NOMO-1 (cell line): ENCODE results near the gene SMARCA2.

Source experiments
- DNase-seq, 2 experiments: peaks; one replicate each; lab custom pipeline; 2025; ENCODE audit not compliant: unreplicated experiment in 2 of 2; lab: John Stamatoyannopoulos, UW

SMARCA2 gene

DNA sequence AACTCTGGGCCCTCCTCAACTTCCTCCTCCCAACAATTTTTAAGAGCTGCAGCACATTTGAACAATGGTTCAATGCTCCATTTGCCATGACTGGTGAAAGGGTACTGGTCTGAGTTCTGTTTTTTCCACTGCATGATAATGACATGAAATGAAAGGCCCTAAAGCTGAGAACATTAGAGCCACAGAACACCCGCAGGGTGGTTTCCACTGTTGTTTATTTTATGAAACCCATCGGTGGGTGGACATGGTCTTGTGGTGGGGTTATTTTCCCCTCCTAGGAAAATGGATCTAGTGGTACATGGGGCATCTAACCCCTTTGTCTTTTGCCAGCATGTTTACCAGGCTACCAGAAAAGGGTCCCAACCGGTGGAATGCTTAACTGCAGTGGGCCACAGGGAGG, 71.8 kb downstream of the SMARCA2 start:
- DNase-seq: no peak

DNA sequence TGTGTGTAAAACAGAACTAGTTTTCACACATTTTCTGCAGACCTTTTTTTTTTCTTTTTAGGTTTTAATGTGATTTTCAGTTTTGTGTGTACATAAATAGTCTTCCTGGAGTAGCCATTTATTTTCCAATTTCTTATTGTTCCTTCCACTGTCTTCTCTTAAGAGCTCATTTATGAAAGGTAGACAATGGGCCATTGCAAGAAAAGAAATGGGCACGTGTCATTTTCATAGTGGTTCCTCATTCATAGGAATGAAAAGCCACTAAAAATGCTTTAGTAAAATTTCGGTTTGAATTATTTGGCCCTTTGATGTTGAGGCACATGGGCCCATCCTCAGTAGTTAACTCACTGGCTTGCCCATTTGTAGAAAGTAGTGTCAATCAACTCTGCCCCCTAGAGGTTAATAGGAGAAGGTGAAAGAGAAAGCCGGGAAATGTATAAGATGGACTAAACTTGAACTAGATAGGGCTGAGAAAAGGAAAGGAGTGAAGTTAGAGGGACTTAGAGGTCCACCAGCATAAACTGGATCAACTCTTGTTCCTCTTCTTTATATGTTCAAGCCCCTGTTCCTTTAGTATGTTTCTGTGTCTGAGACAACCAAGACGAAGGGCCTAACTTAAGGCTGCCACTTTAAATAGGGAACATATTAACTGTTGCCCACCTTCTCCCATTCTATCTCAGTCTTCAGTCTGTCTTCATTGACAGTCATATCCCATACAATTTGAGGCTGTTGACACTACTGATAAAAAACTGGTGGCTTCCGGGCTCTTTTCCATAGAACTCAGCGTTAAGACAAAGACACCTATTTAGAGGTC, 72.6 kb downstream of the SMARCA2 start:
- peak in 1 of 2 experiments; percentile 33 for DNase-seq

DNA sequence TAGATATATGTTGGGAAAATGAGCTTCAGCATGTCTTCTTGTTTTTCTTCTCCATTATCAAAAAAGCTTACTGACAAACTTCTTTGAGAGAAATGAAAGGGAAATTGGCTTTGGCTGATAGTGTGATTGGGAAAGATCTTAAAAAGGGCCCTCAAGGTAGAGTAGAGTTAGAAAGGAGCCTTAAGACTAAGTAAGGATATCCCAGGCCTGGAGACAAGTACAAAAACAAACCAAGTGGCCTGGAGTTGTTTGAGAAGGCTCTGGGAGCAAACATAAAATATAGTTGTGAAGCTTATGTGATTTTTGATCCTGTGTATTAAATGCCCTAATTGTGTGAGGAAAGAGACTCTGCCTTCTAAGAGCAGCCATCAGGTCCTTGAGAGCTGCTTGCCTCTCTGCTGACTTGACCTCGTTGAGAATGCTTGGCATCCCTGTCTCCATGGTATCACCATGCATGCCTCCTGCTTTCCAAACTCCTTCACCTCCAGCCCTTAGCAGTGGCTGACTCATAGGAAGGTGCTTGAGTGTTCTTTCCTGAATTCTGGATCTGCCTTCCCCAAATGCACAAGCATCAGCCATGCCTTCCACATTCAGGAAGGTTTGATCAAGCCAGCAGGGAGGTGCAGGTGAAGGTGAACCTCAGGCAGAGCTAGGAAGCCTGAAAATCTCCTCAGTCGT, 78.9 kb downstream of the SMARCA2 start:
- DNase-seq: no peak

DNA sequence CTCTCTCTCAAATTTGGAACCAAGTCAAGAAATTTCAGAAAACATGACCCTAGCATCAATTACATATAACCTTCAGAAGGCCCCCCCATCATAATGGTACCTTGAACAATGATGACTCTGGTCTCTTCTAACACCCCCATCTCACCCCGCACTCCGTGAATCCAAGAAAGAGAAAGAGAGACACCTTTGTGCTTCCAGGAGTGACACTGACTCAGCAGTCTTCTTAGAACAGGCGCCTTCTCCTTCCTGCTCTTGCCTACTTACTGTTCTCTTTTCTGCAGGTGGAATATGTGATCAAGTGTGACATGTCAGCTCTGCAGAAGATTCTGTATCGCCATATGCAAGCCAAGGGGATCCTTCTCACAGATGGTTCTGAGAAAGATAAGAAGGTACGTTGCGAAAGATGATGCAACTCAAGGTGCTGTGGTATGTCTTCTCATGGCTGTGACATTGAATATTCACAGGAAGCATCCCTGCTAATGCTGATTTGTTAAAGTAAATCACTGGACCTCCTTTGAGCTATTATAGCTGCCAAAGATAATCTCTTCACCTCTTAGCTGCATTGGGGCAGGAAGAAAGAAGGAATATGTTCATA, 81.3 kb downstream of the SMARCA2 start:
- no peak for DNase-seq

DNA sequence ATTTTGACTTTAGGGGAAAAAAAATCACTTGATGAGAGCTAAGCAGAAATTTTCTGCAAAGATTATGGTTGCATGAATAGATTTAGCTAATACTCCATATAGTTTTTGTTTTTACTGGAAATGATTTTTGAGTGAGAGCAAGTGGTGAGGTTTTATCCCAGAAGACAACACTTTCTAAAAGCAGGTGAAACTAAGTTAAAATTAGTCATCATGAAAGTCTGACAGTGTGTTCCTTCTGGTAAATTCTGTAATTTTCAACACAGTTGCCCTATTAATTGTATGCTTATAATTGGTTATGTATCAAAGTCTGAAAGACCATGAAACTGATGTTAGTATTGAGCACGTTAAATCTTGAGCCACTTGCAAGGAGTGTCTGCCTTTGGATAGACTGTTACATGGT, 91.5 kb downstream of the SMARCA2 start:
- DNase-seq: no peak

DNA sequence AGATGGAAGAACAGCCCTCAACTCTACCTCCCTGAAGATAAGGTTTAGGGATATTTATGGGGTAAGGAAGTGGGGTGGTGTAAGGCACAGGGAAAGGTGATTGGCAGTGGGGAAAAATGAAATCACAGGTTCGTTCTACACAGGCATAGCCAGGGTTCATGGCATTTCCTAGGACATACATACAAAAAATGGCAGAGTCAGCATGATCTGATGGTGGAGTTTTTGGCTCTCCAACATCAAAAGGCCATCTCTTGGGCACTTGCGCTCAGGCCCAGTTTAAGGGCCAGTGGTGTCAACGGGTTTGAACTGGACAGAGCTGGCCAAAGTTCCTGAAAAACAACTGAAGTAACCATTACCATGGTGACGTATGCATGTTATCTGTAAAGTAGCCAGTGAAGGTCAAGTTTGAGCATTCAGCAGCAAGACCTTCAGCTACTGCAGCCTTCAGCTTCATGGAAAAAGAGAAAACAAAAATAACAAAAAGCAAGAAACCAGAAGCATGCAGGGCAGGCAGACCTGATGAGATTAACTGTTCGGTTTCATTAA, 92.8 kb downstream of the SMARCA2 start:
- no peak for DNase-seq

DNA sequence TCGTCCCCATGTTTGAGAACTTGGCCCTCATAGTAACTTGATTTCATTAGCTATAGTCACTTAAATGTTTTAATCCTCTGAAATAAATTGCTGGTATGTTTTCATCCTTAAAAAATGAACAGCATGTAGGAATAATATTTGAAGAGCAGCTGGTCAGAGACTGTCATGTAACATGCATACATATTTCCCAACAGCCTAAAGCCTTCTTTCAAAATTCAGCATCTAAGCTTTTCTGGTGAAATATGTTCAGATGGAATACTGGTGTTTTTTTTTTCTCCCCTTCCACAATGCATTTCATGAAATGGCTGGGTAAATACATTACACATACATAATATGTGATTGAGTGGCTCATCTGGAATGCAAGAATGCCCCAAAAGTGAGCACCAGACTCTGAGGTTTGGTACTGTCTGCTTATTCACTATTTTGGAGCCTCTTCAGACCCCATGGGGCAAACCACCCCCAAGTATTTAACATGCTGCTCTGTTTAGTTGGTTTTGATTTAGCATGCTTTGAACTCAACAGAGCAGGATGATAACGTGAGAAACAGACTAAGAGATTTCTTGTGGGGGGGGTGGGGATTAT, 94.0 kb downstream of the SMARCA2 start:
- no peak for DNase-seq

DNA sequence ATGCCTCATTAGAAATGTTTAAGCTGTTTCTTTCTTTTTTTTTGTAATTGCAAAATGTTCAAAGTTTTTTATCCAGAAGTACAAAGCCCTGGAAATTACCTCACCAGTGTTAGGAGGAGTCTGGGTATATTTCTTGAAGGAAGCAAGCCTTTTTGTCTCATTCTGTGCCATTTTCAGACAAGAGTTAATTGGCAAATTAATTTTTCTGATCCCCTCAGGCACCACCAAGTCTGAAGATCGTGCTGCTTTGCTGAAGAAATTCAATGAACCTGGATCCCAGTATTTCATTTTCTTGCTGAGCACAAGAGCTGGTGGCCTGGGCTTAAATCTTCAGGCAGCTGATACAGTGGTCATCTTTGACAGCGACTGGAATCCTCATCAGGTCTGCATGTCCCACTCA, 94.9 kb downstream of the SMARCA2 start:
- DNase-seq: no peak

DNA sequence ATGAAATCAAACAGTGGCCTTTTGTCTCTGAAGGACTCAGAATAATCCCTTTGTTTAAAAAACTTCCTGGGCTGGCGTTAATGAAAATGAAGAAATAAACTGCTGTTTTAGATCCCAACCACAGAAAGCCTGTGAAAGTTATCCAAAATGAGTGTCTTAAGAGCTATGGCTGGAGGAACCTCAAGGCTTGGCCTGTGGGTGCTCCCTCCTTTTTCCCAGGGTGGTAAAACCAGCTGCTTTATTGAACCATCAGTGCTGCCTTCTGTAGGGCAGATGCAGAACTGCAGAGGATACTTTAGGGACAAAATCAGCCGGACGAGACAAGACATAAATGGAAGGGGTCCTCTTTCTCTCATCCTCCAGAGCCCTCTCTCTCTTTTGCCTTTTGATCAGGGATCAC, 100.9 kb downstream of the SMARCA2 start:
- DNase-seq: no peak

DNA sequence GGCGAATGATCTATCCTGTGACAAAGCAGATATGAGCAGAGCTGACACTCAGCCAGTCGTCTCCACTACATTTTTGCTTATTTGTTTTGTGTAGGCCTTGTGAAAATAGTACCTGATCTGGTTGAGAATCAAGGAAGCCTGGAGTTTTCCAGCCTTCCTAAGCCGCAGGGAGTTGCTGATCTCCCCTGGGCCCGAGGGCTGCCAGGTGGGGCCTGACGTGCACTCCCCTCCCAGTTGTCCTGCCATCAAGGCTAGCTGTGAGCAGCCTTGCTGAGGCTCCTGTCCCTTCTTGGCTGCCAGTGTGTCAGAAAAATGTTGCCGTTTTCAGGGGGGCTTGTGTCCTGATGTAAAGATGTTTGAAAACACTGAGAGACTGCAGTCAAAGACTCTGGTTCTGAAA, 102.4 kb downstream of the SMARCA2 start:
- DNase-seq: no peak

DNA sequence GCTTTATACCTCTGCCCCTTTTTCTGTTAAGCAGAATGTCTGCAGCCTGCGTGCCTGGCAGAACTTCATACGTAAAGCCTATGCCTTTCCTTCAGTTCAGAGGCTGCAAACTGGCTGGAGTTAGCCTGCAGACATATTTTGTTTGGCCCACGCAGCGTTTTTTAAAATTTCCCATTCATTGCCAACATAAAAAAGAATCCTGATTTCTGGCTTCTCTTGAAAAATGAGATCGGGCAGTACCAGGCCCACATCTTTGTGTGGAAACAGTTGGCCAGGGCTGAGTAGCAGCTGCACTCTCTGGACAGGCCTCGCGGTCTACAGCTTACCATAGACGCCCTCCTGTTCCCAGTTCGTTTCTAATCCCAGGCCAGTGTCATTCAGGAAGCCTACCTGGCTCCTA, 104.4 kb downstream of the SMARCA2 start:
- no peak for DNase-seq

DNA sequence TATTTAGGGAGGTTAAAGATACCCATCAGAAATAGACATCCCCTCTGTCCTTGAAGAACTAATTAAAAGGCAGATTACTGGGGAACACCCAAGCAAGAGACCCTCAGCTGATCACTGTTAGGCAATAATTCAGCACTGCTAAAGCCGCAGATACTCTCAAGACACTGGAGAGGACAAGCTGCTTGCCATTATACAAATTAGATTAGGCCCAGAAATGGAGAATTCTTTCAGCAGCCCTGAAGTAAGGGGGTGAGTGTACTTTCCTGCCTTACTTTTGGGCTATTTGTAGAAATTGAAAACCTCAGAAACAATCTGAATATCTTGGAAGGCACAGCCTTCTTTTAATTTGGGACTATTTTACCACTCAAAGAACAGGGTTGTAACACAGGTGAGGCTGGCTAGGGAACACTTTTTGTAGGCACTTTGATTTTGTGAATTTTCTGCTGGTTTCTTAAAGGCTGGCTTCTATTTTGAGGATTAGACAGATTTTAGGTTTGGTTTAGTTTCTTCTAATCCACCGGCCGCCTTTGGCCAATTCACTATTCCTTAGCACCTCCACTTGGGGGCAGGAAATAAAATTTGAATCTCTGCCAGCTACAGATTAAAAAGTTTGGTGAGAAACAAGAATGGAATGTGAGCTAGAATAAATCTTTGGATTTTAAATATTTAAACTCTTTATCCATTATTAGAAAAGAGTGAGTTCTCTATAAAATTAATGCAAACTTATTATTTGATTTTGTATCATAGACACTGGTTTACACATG, 106.0 kb downstream of the SMARCA2 start:
- DNase-seq: no peak

DNA sequence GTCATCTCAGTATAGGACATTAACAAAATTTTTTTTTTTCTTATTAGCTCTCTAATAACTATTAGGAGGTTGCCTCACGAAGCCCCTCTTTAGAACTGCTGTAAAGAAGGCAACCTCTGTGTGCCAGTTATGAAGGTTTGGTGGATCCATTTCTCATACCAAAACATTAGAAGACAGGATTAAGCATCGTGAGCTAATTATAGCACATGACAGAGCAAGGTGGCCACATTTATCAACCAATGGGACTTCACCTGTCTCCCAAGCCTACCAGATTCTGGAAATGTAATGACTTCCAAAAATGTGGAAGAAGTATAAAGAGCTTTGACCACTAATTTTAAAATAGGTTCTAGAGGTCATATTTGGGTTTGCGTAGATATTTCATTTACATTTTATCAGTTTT, 107.2 kb downstream of the SMARCA2 start:
- DNase-seq: no peak

DNA sequence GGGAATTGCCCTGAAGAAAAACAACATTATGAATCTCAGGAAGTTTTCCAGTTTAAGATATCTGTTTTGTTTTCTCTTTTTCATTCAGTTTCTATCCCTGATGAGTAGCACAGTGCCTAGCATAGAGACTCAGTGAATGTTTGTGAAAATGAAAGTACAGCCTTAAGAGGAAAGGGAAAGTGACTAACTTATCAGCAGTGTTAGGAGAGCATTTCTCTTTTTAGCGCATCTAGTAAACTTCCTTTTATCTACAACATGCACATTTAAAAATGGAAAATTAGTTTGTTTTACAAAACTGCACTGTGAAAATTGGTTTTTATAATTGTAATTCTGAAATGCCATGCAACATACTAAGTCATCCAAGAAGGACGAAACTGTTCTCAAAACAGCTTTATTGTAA, 110.8 kb downstream of the SMARCA2 start:
- DNase-seq: peak in 1 of 2 experiments; percentile 17

DNA sequence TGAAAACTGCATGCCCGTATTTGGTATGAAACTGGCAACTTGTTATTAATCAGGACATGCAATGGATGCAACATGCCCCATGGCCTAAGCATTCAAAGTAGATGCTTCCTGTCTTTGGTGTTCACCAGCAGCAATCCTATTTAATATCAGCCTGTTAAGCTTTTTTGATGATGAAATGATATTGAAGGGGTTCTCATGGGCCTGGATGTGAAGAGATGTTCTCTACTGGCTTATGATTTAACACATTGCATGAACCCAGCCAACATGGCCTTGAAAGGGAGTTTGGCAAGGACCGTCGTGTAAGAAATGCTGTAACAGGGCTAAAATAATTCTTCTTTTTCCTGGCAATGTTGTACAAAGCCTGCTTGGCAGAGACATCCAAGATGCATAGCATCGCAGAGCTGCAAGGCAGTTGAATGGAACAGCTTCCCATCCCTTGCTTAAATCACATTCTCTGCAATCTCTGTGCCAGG, 111.2 kb downstream of the SMARCA2 start:
- no peak for DNase-seq

DNA sequence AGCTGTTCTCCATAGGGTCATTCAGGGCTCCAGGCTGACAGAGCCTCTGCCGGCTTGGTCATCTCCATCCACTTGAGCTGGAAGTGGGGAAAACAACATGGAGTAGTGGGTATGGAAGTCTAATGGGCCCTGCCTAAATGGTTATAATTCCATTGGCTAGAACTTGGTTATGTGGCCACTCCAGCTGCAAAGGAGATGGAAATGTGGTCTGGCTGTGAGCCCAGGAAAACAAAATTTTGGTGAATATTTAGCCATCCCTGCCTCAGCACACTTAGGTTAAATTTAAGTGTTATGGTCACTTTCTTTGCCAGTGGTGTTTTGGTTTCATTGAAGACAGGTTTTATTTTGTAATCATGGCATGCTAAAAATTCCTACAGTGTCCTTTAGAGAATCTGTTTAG, 112.3 kb downstream of the SMARCA2 start:
- DNase-seq: no peak

DNA sequence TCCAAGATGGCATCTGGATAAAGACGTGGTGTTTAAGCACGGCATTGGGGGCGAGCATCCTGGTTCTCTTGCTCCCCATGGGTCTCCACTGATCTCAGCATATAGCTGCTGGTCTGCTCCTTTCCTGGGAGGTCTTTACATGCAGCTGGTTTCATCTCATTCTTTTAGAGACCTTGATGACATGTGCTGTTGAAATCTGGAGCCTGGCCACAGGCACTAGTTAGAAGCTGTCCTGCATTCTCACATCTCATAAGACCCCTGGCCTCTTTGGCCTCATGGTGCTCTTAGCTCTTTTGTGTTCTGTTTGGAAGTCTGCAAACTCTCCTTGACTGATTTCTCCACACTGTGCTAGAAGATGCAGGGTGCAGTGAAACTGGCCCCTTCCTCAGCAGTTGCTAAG, 113.0 kb downstream of the SMARCA2 start:
- no peak for DNase-seq

DNA sequence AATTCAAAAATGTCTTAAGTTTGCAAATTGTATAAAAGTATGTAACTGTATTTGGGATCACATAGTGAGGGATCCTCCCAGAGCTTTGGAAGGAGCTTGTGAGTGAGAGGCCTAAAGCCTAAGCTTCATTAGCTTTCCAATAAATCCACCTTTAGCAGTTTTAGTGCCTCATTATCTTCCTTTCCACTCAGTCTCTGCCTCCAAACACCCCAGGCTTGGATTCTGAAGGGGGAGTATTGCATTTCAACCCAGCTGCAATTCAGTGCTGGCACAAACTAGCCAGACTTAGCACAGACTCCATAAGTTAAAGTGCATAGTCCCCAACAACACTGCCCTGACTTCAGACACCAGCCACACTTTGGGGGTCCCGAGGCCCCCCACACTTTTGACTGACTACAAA, 113.5 kb downstream of the SMARCA2 start:
- no peak for DNase-seq

DNA sequence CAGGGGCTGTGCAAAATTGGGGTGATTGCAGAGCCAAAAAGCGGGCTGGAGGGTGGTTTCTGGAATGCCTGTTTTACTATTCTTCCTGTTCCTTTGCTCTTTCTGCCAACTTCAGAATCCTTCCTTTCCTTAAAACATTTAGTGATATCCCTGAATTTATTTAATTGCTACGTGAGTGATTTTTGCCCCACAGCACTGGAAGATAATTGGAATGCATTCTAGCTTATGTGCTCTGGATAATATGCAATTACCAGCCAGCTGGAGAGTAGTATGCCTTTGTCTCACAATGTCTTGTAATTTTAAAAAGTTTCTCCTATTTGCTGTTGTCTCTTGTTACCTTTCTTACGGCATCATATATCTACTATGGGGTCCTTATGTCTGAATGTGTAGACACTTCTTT, 115.8 kb downstream of the SMARCA2 start:
- no peak for DNase-seq

DNA sequence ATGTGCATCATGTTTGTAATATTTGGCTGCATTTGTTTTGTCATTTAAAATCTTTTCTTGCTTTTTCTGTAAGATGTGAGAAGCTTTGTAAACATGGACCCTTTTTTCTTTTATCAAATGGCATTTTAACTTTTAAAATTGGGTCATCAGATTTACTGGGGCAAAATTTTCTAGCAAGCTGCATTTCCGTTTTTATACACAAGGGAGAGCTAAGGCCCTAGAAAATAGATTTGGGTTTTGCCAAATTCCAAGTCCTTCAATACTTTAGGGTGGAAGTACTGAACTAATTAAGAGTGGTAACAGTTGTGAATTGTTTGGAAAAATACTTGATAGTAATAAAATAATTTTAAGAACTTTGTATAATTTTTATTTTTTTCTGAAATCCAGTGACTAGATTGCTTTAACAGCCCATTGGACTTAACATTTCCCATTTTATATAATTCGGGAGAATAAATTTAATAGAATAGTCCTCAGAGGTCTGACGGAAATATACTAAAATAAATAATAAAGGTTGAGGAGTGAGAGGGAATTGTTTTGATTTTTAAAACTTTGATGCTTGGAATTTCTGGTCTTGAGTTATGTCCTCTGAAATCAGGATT, 117.4 kb downstream of the SMARCA2 start:
- DNase-seq: peak in 1 of 2 experiments; percentile 23
